ENCODE data around the gene HKDC1. TPM values are rescaled to one million over a fixed set of nuclear protein-coding genes. Genes with fewer than 3 reads are reported as not detected.

Gene HKDC1
- total and polyA plus RNA-seq, 4 donors: 0.53 to 20.0 (median 5.2) TPM

GRCh38 chr10:69228151-69228550, 8.0 kb downstream of the HKDC1 start:
- Histone ChIP-seq H3K4me3 (ENCODE audit: low read depth in 1 of 3, low read length in 3 of 3) (no peak overlapping the region), H3K9me3 (ENCODE audit: control insufficient read depth in 4 of 4, low read length in 3 of 4) (no peaks in the 10 kb centered on the region), H3K36me3 (ENCODE audit: control insufficient read depth in 4 of 4, insufficient read depth in 3 of 4, low read depth in 1 of 4, low read length in 3 of 4) (no peaks in the 10 kb centered on the region), H3K27me3 (ENCODE audit: control insufficient read depth in 4 of 4, insufficient read depth in 4 of 4, low read length in 3 of 4) (no peaks in the 10 kb centered on the region), H3K9ac (ENCODE audit: low read depth in 1 of 2, low read length in 2 of 2) (no peak overlapping the region), H3K4me1 (ENCODE audit: control insufficient read depth in 4 of 4, insufficient read depth in 4 of 4, low read length in 3 of 4) (peaks cover 0 to 5% (median 0%) of the 10 kb centered on the region in 4 donors), H3K27ac (ENCODE audit: low read depth in 1 of 2, low read length in 2 of 2) (no peak overlapping the region)
- WGBS: 87% methylated on average over 2 of the region's 2 CpGs
- TF ChIP-seq MAX (IDR thresholded peaks at IDR 0.05) (no peak), HNF4A (conservative IDR thresholded peaks at IDR 0.05) (no peak), FOXA1 (IDR thresholded peaks at IDR 0.05) (no peak), RXRA (IDR thresholded peaks at IDR 0.05) (no peak), ATF3 (IDR thresholded peaks at IDR 0.05) (no peak), CTCF (IDR thresholded peaks at IDR 0.05; ENCODE audit: low read depth, low read length, missing input control) (no peak), YY1 (IDR thresholded peaks at IDR 0.05) (no peak), TAF1 (conservative IDR thresholded peaks at IDR 0.05) (no peak), JUND (IDR thresholded peaks at IDR 0.05) (no peak), REST (IDR thresholded peaks at IDR 0.05) (no peak), HNF4G (IDR thresholded peaks at IDR 0.05) (no peak), FOXA2 (IDR thresholded peaks at IDR 0.05) (no peak), ZBTB33 (IDR thresholded peaks at IDR 0.05) (no peak)
- no peak for DNase-seq (ENCODE audit: low spot score)

- no peak for DNase-seq (ENCODE audit: low spot score)
- Histone ChIP-seq H3K9me3 (ENCODE audit: control insufficient read depth in 4 of 4, low read length in 3 of 4) (no peaks in the 10 kb centered on the region), H3K27ac (ENCODE audit: low read depth in 1 of 2, low read length in 2 of 2) (no peak overlapping the region), H3K27me3 (ENCODE audit: control insufficient read depth in 4 of 4, insufficient read depth in 4 of 4, low read length in 3 of 4) (no peaks in the 10 kb centered on the region), H3K4me3 (ENCODE audit: low read depth in 1 of 3, low read length in 3 of 3) (no peak overlapping the region), H3K36me3 (ENCODE audit: control insufficient read depth in 4 of 4, insufficient read depth in 3 of 4, low read depth in 1 of 4, low read length in 3 of 4) (no peaks in the 10 kb centered on the region), H3K9ac (ENCODE audit: low read depth in 1 of 2, low read length in 2 of 2) (no peak overlapping the region), H3K4me1 (ENCODE audit: control insufficient read depth in 4 of 4, insufficient read depth in 4 of 4, low read length in 3 of 4) (peaks cover 0 to 4% (median 0%) of the 10 kb centered on the region in 4 donors)
- TF ChIP-seq RAD21 (IDR thresholded peaks at IDR 0.05) (no peak), YY1 (IDR thresholded peaks at IDR 0.05) (no peak), REST (IDR thresholded peaks at IDR 0.05) (no peak), FOXA1 (IDR thresholded peaks at IDR 0.05) (no peak)
- 67% methylated on average over 8 of the region's 8 CpGs for WGBS
Measured at GRCh38 chr10:69229616-69229916, 9.4 kb downstream of the HKDC1 start.
